SJCRH30 (cell line): Measurements from ENCODE around the gene SPCS3. TPM values are rescaled to one million over a fixed set of nuclear protein-coding genes. Genes with fewer than 3 reads are reported as not detected.

Source experiments
- DNase-seq, 2 experiments: peaks; one replicate each; pipeline ENCODE4 v3.0.0-alpha.2; 2015 to 2020
- H3K27ac ChIP-seq: fragments of 250-450 bp; sonication (Bioruptor Pico); 2 replicates; pipeline ENCODE4 v1.5.1; 2020; ENCODE audit warnings: mild to moderate bottlenecking, moderate library complexity
- H3K27me3 ChIP-seq: fragments of 250-450 bp; sonication (Bioruptor Pico); 2 replicates; pipeline ENCODE4 v1.5.1; 2020; ENCODE audit warnings: mild to moderate bottlenecking, moderate library complexity
- H3K36me3 ChIP-seq: fragments of 250-450 bp; sonication (Bioruptor Pico); 2 replicates; pipeline ENCODE4 v1.5.1; 2020; ENCODE audit warnings: mild to moderate bottlenecking, moderate library complexity
- H3K4me1 ChIP-seq: fragments of 250-450 bp; sonication (Bioruptor Pico); 2 replicates; pipeline ENCODE4 v1.5.1; 2020; ENCODE audit warnings: mild to moderate bottlenecking, moderate library complexity
- H3K4me3 ChIP-seq: fragments of 250-450 bp; sonication (Bioruptor Pico); 2 replicates; pipeline ENCODE4 v1.5.1; 2020; ENCODE audit warnings: mild to moderate bottlenecking, moderate library complexity
- H3K9me3 ChIP-seq: fragments of 250-450 bp; sonication (Bioruptor Pico); replicated peaks from 2 replicates; pipeline ENCODE4 v1.5.1; 2020; ENCODE audit warnings: mild to moderate bottlenecking, moderate library complexity
- total RNA-seq: library from RNA; depleted of rRNA; stranded (reverse); fragments of >200 nt; shearing (Covaris generic); gene quantifications from 2 replicates; pipeline ENCODE4 v1.2.3, GENCODE V29; 2014; rRNA removed

The SPCS3 gene
- total RNA-seq, 1 experiment from 2014 or later: 76.3 TPM

- Histone ChIP-seq H3K4me3 (no peak overlapping the region), H3K27me3 (no peaks in the 10 kb centered on the region), H3K36me3 (no peaks in the 10 kb centered on the region), H3K4me1 (no peaks in the 10 kb centered on the region), H3K9me3 (no peaks in the 10 kb centered on the region), H3K27ac (no peak overlapping the region)
- DNase-seq: no peak
Observed at GRCh38 chr4:176350671-176351070, 30.9 kb downstream of the SPCS3 start.

GRCh38 chr4:176354884-176355283 is 35.1 kb downstream of the SPCS3 start:
- H3K27me3 ChIP-seq: no peaks in the 10 kb centered on the region
- no peaks in the 10 kb centered on the region for H3K36me3 ChIP-seq
- H3K4me1 ChIP-seq: no peaks in the 10 kb centered on the region
- no peak for DNase-seq
- no peaks in the 10 kb centered on the region for H3K9me3 ChIP-seq
- no peak overlapping the region for H3K4me3 ChIP-seq
- H3K27ac ChIP-seq: no peak overlapping the region

GRCh38 chr4:176357359-176358082 is 37.8 kb downstream of the SPCS3 start:
- DNase-seq: no peak
- H3K36me3 ChIP-seq: no peaks in the 10 kb centered on the region
- H3K27ac ChIP-seq: no peak overlapping the region
- H3K9me3 ChIP-seq: no peaks in the 10 kb centered on the region
- H3K4me3 ChIP-seq: no peak overlapping the region
- no peaks in the 10 kb centered on the region for H3K4me1 ChIP-seq
- H3K27me3 ChIP-seq: no peaks in the 10 kb centered on the region

- no peak for DNase-seq
- no peaks in the 10 kb centered on the region for H3K36me3 ChIP-seq
- H3K4me1 ChIP-seq: no peaks in the 10 kb centered on the region
- H3K27ac ChIP-seq: no peak overlapping the region
- no peaks in the 10 kb centered on the region for H3K9me3 ChIP-seq
- no peaks in the 10 kb centered on the region for H3K27me3 ChIP-seq
- no peak overlapping the region for H3K4me3 ChIP-seq
Observed at GRCh38 chr4:176358083-176358469, 38.3 kb downstream of the SPCS3 start.

- no peaks in the 10 kb centered on the region for H3K4me1 ChIP-seq
- no peak for DNase-seq
- H3K36me3 ChIP-seq: no peaks in the 10 kb centered on the region
- no peak overlapping the region for H3K4me3 ChIP-seq
- H3K27me3 ChIP-seq: no peaks in the 10 kb centered on the region
- no peaks in the 10 kb centered on the region for H3K9me3 ChIP-seq
- H3K27ac ChIP-seq: no peak overlapping the region
Observed at GRCh38 chr4:176359590-176359989, 39.8 kb downstream of the SPCS3 start.

GRCh38 chr4:176360446-176360845 is 40.7 kb downstream of the SPCS3 start:
- H3K4me3 ChIP-seq: no peak overlapping the region
- no peak for DNase-seq
- no peak overlapping the region for H3K27ac ChIP-seq
- no peaks in the 10 kb centered on the region for H3K9me3 ChIP-seq
- H3K36me3 ChIP-seq: no peaks in the 10 kb centered on the region
- no peaks in the 10 kb centered on the region for H3K4me1 ChIP-seq
- no peaks in the 10 kb centered on the region for H3K27me3 ChIP-seq

- no peaks in the 10 kb centered on the region for H3K9me3 ChIP-seq
- H3K27ac ChIP-seq: no peak overlapping the region
- H3K36me3 ChIP-seq: no peaks in the 10 kb centered on the region
- H3K4me3 ChIP-seq: no peak overlapping the region
- H3K4me1 ChIP-seq: no peaks in the 10 kb centered on the region
- no peaks in the 10 kb centered on the region for H3K27me3 ChIP-seq
- no peak for DNase-seq
Observed at GRCh38 chr4:176363072-176363471, 43.3 kb downstream of the SPCS3 start.

GRCh38 chr4:176367771-176368465 is 48.2 kb downstream of the SPCS3 start:
- no peak for DNase-seq
- H3K36me3 ChIP-seq: no peaks in the 10 kb centered on the region
- H3K4me3 ChIP-seq: no peak overlapping the region
- H3K27me3 ChIP-seq: no peaks in the 10 kb centered on the region
- H3K27ac ChIP-seq: no peak overlapping the region
- H3K4me1 ChIP-seq: no peaks in the 10 kb centered on the region
- no peaks in the 10 kb centered on the region for H3K9me3 ChIP-seq

GRCh38 chr4:176376032-176376614 is 56.4 kb downstream of the SPCS3 start:
- no peak overlapping the region for H3K27ac ChIP-seq
- DNase-seq: peak in 1 of 2 experiments; percentile 29
- H3K27me3 ChIP-seq: no peaks in the 10 kb centered on the region
- no peaks in the 10 kb centered on the region for H3K36me3 ChIP-seq
- H3K9me3 ChIP-seq: no peaks in the 10 kb centered on the region
- no peak overlapping the region for H3K4me3 ChIP-seq
- H3K4me1 ChIP-seq: no peaks in the 10 kb centered on the region

- Histone ChIP-seq H3K9me3 (no peaks in the 10 kb centered on the region), H3K27me3 (no peaks in the 10 kb centered on the region), H3K36me3 (no peaks in the 10 kb centered on the region), H3K4me1 (no peaks in the 10 kb centered on the region), H3K4me3 (no peak overlapping the region), H3K27ac (no peak overlapping the region)
- peak in 1 of 2 experiments; percentile 26 for DNase-seq
Observed at GRCh38 chr4:176377780-176378179, 58.0 kb downstream of the SPCS3 start.

GRCh38 chr4:176380352-176381157 is 60.8 kb downstream of the SPCS3 start:
- no peak overlapping the region for H3K27ac ChIP-seq

More at GRCh38 chr4:176380352-176381157, 60.8 kb downstream of the SPCS3 start:
- Histone ChIP-seq H3K36me3 (no peaks in the 10 kb centered on the region), H3K4me1 (no peaks in the 10 kb centered on the region), H3K27me3 (no peaks in the 10 kb centered on the region), H3K4me3 (no peak overlapping the region), H3K9me3 (no peaks in the 10 kb centered on the region)
- DNase-seq: no peak

Other genes starting within 250 kb of the SPCS3 start
- gene SPATA4, start 124.4 kb upstream of the SPCS3 start, total RNA-seq: 0.06 and 0.56 TPM in 2 replicates
- 6.4 and 7.3 TPM in 2 replicates for gene ASB5, start 50.7 kb upstream of the SPCS3 start, total RNA-seq